K562 (cell line): ENCODE data around the gene ZNF516. TPM values are rescaled to one million over a fixed set of nuclear protein-coding genes. Genes with fewer than 3 reads are reported as not detected.

ENCODE experiments used
- ATAC-seq: fragments of 200-7000 bp; cut with Tn5 transposase; 3 replicates; pipeline ENCODE4 v1.9.1; 2020; ENCODE audit warnings: moderate library complexity
- BruUV-seq: library from RNA; stranded (reverse); fragments of 400-500 nt; replicated peaks from 2 replicates; lab custom pipeline; 2021; lab: Mats Ljungman, UMichigan
- CTCF ChIA-PET: fragments of 300-600 bp; formaldehyde crosslinking; extraction: SDS; loops from one replicate; lab custom pipeline; 2021; ENCODE audit warnings: low intra/inter-chr PET ratio; lab: Yijun Ruan, JAX
- POLR2A ChIA-PET: fragments of 300-600, 350-650 bp; sonication (Branson Sonifier 250); formaldehyde crosslinking; extraction: SDS; loops from one replicate; lab custom pipeline; 2021; ENCODE audit warnings: antibody characterized with exemption, inconsistent platforms; lab: Yijun Ruan, JAX
- DNase-seq, 4 experiments: peaks; one replicate each; pipeline versions ENCODE4 v3.0.0 to v3.0.0-alpha.2; 2011 to 2018; ENCODE audit warnings: low spot score in 3 of 4, mixed read lengths in 3 of 4; ENCODE audit errors: extremely low read depth in 1 of 4
- FAIRE-seq: peaks from 2 replicates; lab custom pipeline; 2011; peaks lifted over from hg19 to GRCh38; lab: Jason Lieb, UNC
- H2AFZ ChIP-seq: 2 replicates; pipeline ENCODE4 v1.6.0; 2011; ENCODE audit warnings: low read depth, low read length, control low read depth, inconsistent platforms
- H3K27ac ChIP-seq: fragments of 200-600 bp; 3 replicates; pipeline ENCODE4 v1.8.0; 2011; ENCODE audit warnings: low read depth, mild to moderate bottlenecking, control low read depth, inconsistent platforms, low read length, moderate library complexity, mixed read lengths; ENCODE audit errors: extremely low read depth
- H3K27me3 ChIP-seq, 2 experiments: fragments of 300-600 bp in 1 of 2; 2 replicates in 1 of 2; 3 replicates in 1 of 2; pipeline versions ENCODE4 v1.6.0 to v1.8.0; 2011; ENCODE audit warnings: inconsistent platforms in 2 of 2, low read length in 2 of 2, mild to moderate bottlenecking in 1 of 2, mixed read lengths in 1 of 2, moderate library complexity in 1 of 2; ENCODE audit not compliant: control insufficient read depth in 2 of 2, insufficient read depth in 2 of 2
- H3K36me3 ChIP-seq: fragments of 300-600 bp; 3 replicates; pipeline ENCODE4 v1.8.0; 2011; ENCODE audit warnings: mild to moderate bottlenecking, low read length, inconsistent platforms; ENCODE audit not compliant: control insufficient read depth, insufficient read depth
- H3K4me1 ChIP-seq, 2 experiments: fragments of 200-600 bp in 1 of 2; replicated peaks in 1 of 2; 2 replicates in 1 of 2; 3 replicates in 1 of 2; pipeline versions ENCODE4 v1.5.1 to v1.8.0; 2011; ENCODE audit warnings: inconsistent platforms in 2 of 2, low read length in 2 of 2, mild to moderate bottlenecking in 1 of 2, mixed read lengths in 1 of 2, moderate library complexity in 1 of 2; ENCODE audit not compliant: control insufficient read depth in 2 of 2, insufficient read depth in 2 of 2
- H3K4me2 ChIP-seq: 2 replicates; pipeline ENCODE4 v1.6.1; 2011; ENCODE audit warnings: low read length, control low read depth, inconsistent platforms, mixed read lengths; ENCODE audit not compliant: insufficient read depth
- H3K4me3 ChIP-seq: fragments of 200-600 bp; sonication (generic), shearing (Covaris generic); 2 replicates; pipeline ENCODE4 v1.5.1; 2016; ENCODE audit warnings: control low read depth, inconsistent platforms
- H3K79me2 ChIP-seq: fragments of 200-600 bp; 3 replicates; pipeline ENCODE4 v1.8.0; 2011; ENCODE audit warnings: low read length, inconsistent platforms; ENCODE audit not compliant: control insufficient read depth, insufficient read depth
- H3K9ac ChIP-seq, 2 experiments: 2 replicates each; pipeline versions ENCODE4 v1.6.0 to v1.6.1; 2011; ENCODE audit warnings: low read depth in 2 of 2, low read length in 2 of 2, control low read depth in 1 of 2, inconsistent platforms in 1 of 2, mild to moderate bottlenecking in 1 of 2, mixed read lengths in 1 of 2; ENCODE audit not compliant: insufficient read depth in 1 of 2
- H3K9me1 ChIP-seq: one replicate; pipeline ENCODE4 v1.6.0; 2011; ENCODE audit warnings: inconsistent platforms, mild to moderate bottlenecking, low read length, moderate library complexity; ENCODE audit not compliant: control insufficient read depth, insufficient read depth
- H3K9me3 ChIP-seq: replicated peaks from 2 replicates; pipeline ENCODE4 v1.5.1; 2011; ENCODE audit warnings: low read depth, low read length, inconsistent platforms; ENCODE audit not compliant: control insufficient read depth, insufficient read depth
- H4K20me1 ChIP-seq: replicated peaks from 2 replicates; pipeline ENCODE4 v1.6.1; 2011; ENCODE audit warnings: low read length, inconsistent platforms, mixed read lengths; ENCODE audit not compliant: control insufficient read depth, insufficient read depth
- ARNT ChIP-seq, 2 experiments: fragments of 450-650 bp; IDR thresholded peaks; 2 replicates each; pipeline ENCODE4 v1.6.1; 2016; ENCODE audit warnings: mild to moderate bottlenecking in 1 of 2
- BHLHE40 ChIP-seq: IDR thresholded peaks from 2 replicates; pipeline ENCODE4 v1.6.1; 2011; ENCODE audit warnings: low read length, improper control_type of control experiment
- BMI1 ChIP-seq: fragments of 150-350 bp; IDR thresholded peaks from 2 replicates; pipeline ENCODE4 v1.6.1; 2014; ENCODE audit warnings: low read length
- CTCF ChIP-seq, 3 experiments: IDR thresholded peaks in 2 of 3; conservative IDR thresholded peaks in 1 of 3; 2 replicates each; pipeline ENCODE4 v1.5.1; 2011 to 2012; ENCODE audit warnings: low read length in 3 of 3, mild to moderate bottlenecking in 3 of 3, control low read depth in 2 of 3, improper control_type of control experiment in 1 of 3, inconsistent platforms in 1 of 3, low read depth in 1 of 3, mixed read lengths in 1 of 3, moderate library complexity in 1 of 3; ENCODE audit not compliant: insufficient read depth in 2 of 3
- E2F4 ChIP-seq: sonication (generic); formaldehyde crosslinking; IDR thresholded peaks from 2 replicates; pipeline ENCODE4 v1.8.0; 2022; ENCODE audit warnings: mild to moderate bottlenecking, low read depth, missing genetic modification reagents
- FOXA1 ChIP-seq: fragments of 450-650 bp; IDR thresholded peaks from 2 replicates; pipeline ENCODE4 v1.6.1; 2016; ENCODE audit warnings: mild to moderate bottlenecking, borderline replicate concordance
- FOXK1 ChIP-seq: sonication (generic); formaldehyde crosslinking; IDR thresholded peaks from 2 replicates; pipeline ENCODE4 v1.8.0; 2022; ENCODE audit warnings: missing genetic modification reagents, mild to moderate bottlenecking, borderline replicate concordance
- GATA2 ChIP-seq: sonication (generic); formaldehyde crosslinking; IDR thresholded peaks from 2 replicates; pipeline ENCODE4 v1.4.0; 2020; ENCODE audit warnings: mild to moderate bottlenecking, missing genetic modification reagents
- MCM5 ChIP-seq: fragments of 450-650 bp; IDR thresholded peaks from 2 replicates; pipeline ENCODE4 v1.6.1; 2016; ENCODE audit warnings: low read depth
- TFE3 ChIP-seq: fragments of 450-650 bp; formaldehyde crosslinking; IDR thresholded peaks from 2 replicates; pipeline ENCODE4 v1.4.0; 2020; ENCODE audit warnings: mild to moderate bottlenecking, mixed read lengths
- WGBS: fragments of 100-300 bp; shearing (Covaris generic); methylation state at CpG from one replicate; pipeline ENCODE4 v1.1.6; 2016; ENCODE audit warnings: low coverage, mixed read lengths; ENCODE audit not compliant: insufficient coverage; ENCODE audit errors: missing lambda C conversion rate; 5-methylcytosine and 5-hydroxymethylcytosine counted together
- in situ Hi-C: fragments of 300-500 bp; cut with MboI; formaldehyde crosslinking; loops from 4 replicates; pipeline ENCODE4 v1.15.0; 2018; ENCODE audit warnings: inconsistent platforms, mixed read lengths
- intact Hi-C: fragments of 100-400 bp; cut with micrococcal nuclease; formaldehyde crosslinking; loops from 2 replicates; pipeline ENCODE4 v1.14.2; 2022
- polyA plus RNA-seq, 8 experiments: library from polyadenylated mRNA; depleted of rRNA in 4 of 8; stranded (reverse) in 5 of 8; unstranded in 3 of 8; fragments of >200 nt; fragmentation: Nextera tagmentation in 2 of 8; fragmentation: Illumina TruSeq in 1 of 8; extraction: Ambion mirVana in 2 of 8; extraction: Trizol in 1 of 8; gene quantifications; 2 replicates each; pipeline versions ENCODE4 v1.2.1 to v1.2.3, GENCODE V29; 2011 to 2014; ENCODE audit warnings: inconsistent platforms in 1 of 8, missing spikeins in 1 of 8
- total RNA-seq, 7 experiments: library from RNA; depleted of rRNA in 6 of 7; stranded (reverse); fragments of >200 nt in 6 of 7; fragmentation: Illumina TruSeq in 2 of 7; extraction: Trizol in 2 of 7; gene quantifications; 2 replicates each; pipeline versions ENCODE4 v1.2.1 to v1.2.3, GENCODE V29; 2011 to 2021; ENCODE audit warnings: low replicate concordance in 1 of 7

The ZNF516 gene
- total and polyA plus RNA-seq, 9 of the 15 experiments (the other 6 are each of a cell fraction or from before 2014, with no cell fraction given) = 0.04 to 0.20 (median 0.08) TPM; not detected in 3

GRCh38 chr18:76442413-76443171, 52.5 kb downstream of the ZNF516 start:
- intact Hi-C loops = no loop called here
- H3K4me3 ChIP-seq = no peak overlapping the region
- CTCF ChIA-PET = no interaction called here
- H3K27ac ChIP-seq = no peak overlapping the region
- no peaks in the 10 kb centered on the region for H3K79me2 ChIP-seq
- H3K4me1 ChIP-seq = no peaks in the 10 kb centered on the region; a peak in 1 of 5 replicates
- H2AFZ ChIP-seq = no peak overlapping the region
- no peaks in the 10 kb centered on the region for H4K20me1 ChIP-seq
- H3K36me3 ChIP-seq = no peaks in the 10 kb centered on the region
- TF ChIP-seq GATA2 (CRISPR knock-in tag) (no peak), TFE3 (CRISPR knock-in tag) (no peak), CTCF (IDR thresholded peaks at IDR 0.05 in 2 of 3, conservative IDR thresholded peaks at IDR 0.05 in 1 of 3; ENCODE audit: insufficient read depth in 2 of 3, low read depth in 1 of 3, low read length in 3 of 3) (0 out of 6 replicates have a peak, but pooled peaks of 1 of the 3 experiments have one; percentile 3), ARNT (IDR thresholded peaks at IDR 0.05) (no peak), FOXK1 (no peak), BMI1 (no peak), BHLHE40 (peak; percentile 61; the same call in 1 of the 2 replicates), FOXA1 (no peak), MCM5 (no peak), E2F4 (CRISPR knock-in tag) (no peak)
- no peaks in the 10 kb centered on the region for H3K9me3 ChIP-seq
- no peaks in the 10 kb centered on the region for H3K9me1 ChIP-seq
- no peak overlapping the region for H3K9ac ChIP-seq
- no peak overlapping the region for H3K4me2 ChIP-seq
- no TSS peak for BruUV-seq
- ATAC-seq = 0 out of 3 replicates have a peak, but pooled peaks have one; percentile 43
- DNase-seq = no peak
- peaks cover 5 to 38% of the 10 kb centered on the region in 2 experiments; a peak in 4 of 5 replicates for H3K27me3 ChIP-seq
- 19% methylated on average over 33 of the region's 66 CpGs for WGBS
- in situ Hi-C loops = no loop called here
- POLR2A ChIA-PET = no interaction called here
- no peak for FAIRE-seq
